HCT116 (cell line): Measurements from ENCODE around the gene MRPS2. TPM values are rescaled to one million over a fixed set of nuclear protein-coding genes. Genes with fewer than 3 reads are reported as not detected.

ENCODE experiments used
- ATAC-seq: fragments of 200-7000 bp; cut with Tn5 transposase; 2 replicates; pipeline ENCODE4 v1.9.1; 2020; ENCODE audit warnings: mild to moderate bottlenecking, moderate library complexity
- BruUV-seq: library from RNA; stranded (reverse); fragments of 400-500 nt; replicated peaks from 2 replicates; lab custom pipeline; 2021; lab: Mats Ljungman, UMichigan
- CTCF ChIA-PET: fragments of 300-600 bp; sonication (Branson Sonifier 250); formaldehyde crosslinking; loops from one replicate; lab custom pipeline; 2021; ENCODE audit warnings: antibody characterized with exemption; lab: Charles Lee
- POLR2A ChIA-PET: fragments of 300-600, 350-600 bp; sonication (Branson Sonifier 250); formaldehyde crosslinking; loops from one replicate; lab custom pipeline; 2021; ENCODE audit warnings: antibody characterized with exemption; lab: Charles Lee
- RAD21 ChIA-PET, 2 experiments: fragments of 300-600 bp; sonication (Branson Sonifier 250); formaldehyde crosslinking; loops; one replicate each; lab custom pipeline; 2023; ENCODE audit warnings: low total read pairs in 2 of 2; ENCODE audit not compliant: uncharacterized antibody in 2 of 2, unreplicated experiment in 2 of 2, low non-redundant PET in 1 of 2; lab: Charles Lee
- DNase-seq: peaks from one replicate; pipeline ENCODE4 v3.0.0-alpha.2; 2010; ENCODE audit warnings: low read depth, low spot score
- H2AFZ ChIP-seq: fragments of 200-600 bp; shearing (Covaris generic), sonication (generic); 2 replicates; pipeline ENCODE4 v1.6.1; 2017; ENCODE audit warnings: low read depth, mixed run types, mixed read lengths, antibody characterized with exemption, low read length; ENCODE audit not compliant: poor library complexity, severe bottlenecking
- H3K27ac ChIP-seq: 2 replicates; pipeline ENCODE4 v1.5.1; 2012; ENCODE audit warnings: low read depth, low read length
- H3K27me3 ChIP-seq: fragments of 200-600 bp; sonication (generic); 2 replicates; pipeline ENCODE4 v1.6.1; 2016; ENCODE audit warnings: mixed run types, low read length, mixed read lengths; ENCODE audit not compliant: insufficient read depth
- H3K36me3 ChIP-seq, 2 experiments: fragments of 200-500 bp in 1 of 2; fragments of 200-600 bp in 1 of 2; sonication (Bioruptor generic) in 1 of 2; sonication (generic) in 1 of 2; 2 replicates each; pipeline versions ENCODE4 v1.5.1 to v1.6.1; 2014 to 2016; ENCODE audit warnings: low read length in 2 of 2, inconsistent platforms in 1 of 2, mixed read lengths in 1 of 2, mixed run types in 1 of 2; ENCODE audit not compliant: insufficient read depth in 2 of 2, control insufficient read depth in 1 of 2
- H3K4me1 ChIP-seq, 2 experiments: fragments of 200-600 bp in 1 of 2; sonication (generic) in 1 of 2; 2 replicates each; pipeline versions ENCODE4 v1.5.1 to v1.6.1; 2012 to 2017; ENCODE audit warnings: low read length in 2 of 2, inconsistent platforms in 1 of 2, mild to moderate bottlenecking in 1 of 2, mixed read lengths in 1 of 2, mixed run types in 1 of 2, moderate library complexity in 1 of 2; ENCODE audit not compliant: insufficient read depth in 2 of 2, control insufficient read depth in 1 of 2
- H3K4me2 ChIP-seq: fragments of 200-600 bp; sonication (generic); 2 replicates; pipeline ENCODE4 v1.6.1; 2017; ENCODE audit warnings: mixed run types, low read length, mixed read lengths
- H3K4me3 ChIP-seq, 2 experiments: fragments of 200-600 bp in 1 of 2; sonication (generic) in 1 of 2; replicated peaks in 1 of 2; 2 replicates each; pipeline ENCODE4 v1.5.1; 2011 to 2016; ENCODE audit warnings: low read length in 2 of 2, control low read depth in 1 of 2, low read depth in 1 of 2, mild to moderate bottlenecking in 1 of 2, mixed read lengths in 1 of 2, mixed run types in 1 of 2
- H3K79me2 ChIP-seq: fragments of 200-600 bp; sonication (generic); 2 replicates; pipeline ENCODE4 v1.6.1; 2017; ENCODE audit warnings: mild to moderate bottlenecking, mixed run types, low read length, moderate library complexity, mixed read lengths; ENCODE audit not compliant: insufficient read depth
- H3K9ac ChIP-seq: fragments of 200-600 bp; sonication (generic); 2 replicates; pipeline ENCODE4 v1.6.1; 2016; ENCODE audit warnings: low read length, mixed read lengths
- H3K9me2 ChIP-seq: fragments of 200-600 bp; sonication (generic), shearing (Covaris generic); 2 replicates; pipeline ENCODE4 v1.6.1; 2017; ENCODE audit warnings: mixed run types, mild to moderate bottlenecking, moderate library complexity; ENCODE audit not compliant: insufficient read depth
- H3K9me3 ChIP-seq, 2 experiments: fragments of 200-500 bp in 1 of 2; fragments of 200-600 bp in 1 of 2; sonication (Bioruptor generic) in 1 of 2; sonication (generic) in 1 of 2; 2 replicates each; pipeline ENCODE4 v1.6.1; 2014 to 2017; ENCODE audit warnings: low read length in 2 of 2, mixed read lengths in 2 of 2, inconsistent platforms in 1 of 2, low read depth in 1 of 2, mild to moderate bottlenecking in 1 of 2, mixed run types in 1 of 2, moderate library complexity in 1 of 2; ENCODE audit not compliant: control insufficient read depth in 1 of 2, insufficient read depth in 1 of 2
- H4K20me1 ChIP-seq: fragments of 200-600 bp; sonication (generic), shearing (Covaris generic); 2 replicates; pipeline ENCODE4 v1.6.1; 2017; ENCODE audit warnings: mixed run types, mild to moderate bottlenecking, moderate library complexity; ENCODE audit not compliant: insufficient read depth
- CEBPB ChIP-seq: IDR thresholded peaks from 2 replicates; pipeline ENCODE4 v1.6.1; 2012; ENCODE audit warnings: low read depth
- ELF1 ChIP-seq: IDR thresholded peaks from 2 replicates; pipeline ENCODE4 v1.6.1; 2012; ENCODE audit warnings: low read depth, borderline replicate concordance
- EZH2phosphoT487 ChIP-seq: fragments of 200-600 bp; IDR thresholded peaks from 2 replicates; pipeline ENCODE4 v1.6.1; 2018; ENCODE audit warnings: antibody characterized with exemption, borderline replicate concordance
- JUND ChIP-seq: IDR thresholded peaks from 2 replicates; pipeline ENCODE4 v1.6.1; 2012
- MAX ChIP-seq: IDR thresholded peaks from 2 replicates; pipeline ENCODE4 v1.6.1; 2012
- SRF ChIP-seq: IDR thresholded peaks from 2 replicates; pipeline ENCODE4 v1.6.1; 2012; ENCODE audit warnings: low read depth
- TCF7L2 ChIP-seq: IDR thresholded peaks from 2 replicates; pipeline ENCODE4 v1.7.0; 2011; ENCODE audit warnings: borderline replicate concordance, inconsistent platforms; ENCODE audit not compliant: insufficient read depth, insufficient read length; ENCODE audit errors: extremely low read depth
- YY1 ChIP-seq: IDR thresholded peaks from 2 replicates; pipeline ENCODE4 v1.6.1; 2011; ENCODE audit warnings: low read length, low read depth, moderate library complexity, mild to moderate bottlenecking; ENCODE audit not compliant: insufficient replicate concordance; ENCODE audit errors: extremely low read depth
- ZFX ChIP-seq: fragments of 450-650 bp; IDR thresholded peaks from 2 replicates; pipeline ENCODE4 v1.6.1; 2017
- intact Hi-C: fragments of 100-400 bp; cut with micrococcal nuclease; formaldehyde crosslinking; loops from 2 replicates; pipeline ENCODE4 v1.10.0; 2022
- total RNA-seq: library from RNA; stranded (reverse); gene quantifications from one replicate; pipeline ENCODE4 v1.2.1, GENCODE V29; 2021; ENCODE audit not compliant: unreplicated experiment

Gene MRPS2
- total RNA-seq, 1 experiment from 2014 or later: 85.1 TPM

- H3K36me3 ChIP-seq: peaks cover 4 to 31% of the 10 kb centered on the region in 2 experiments; a peak in 3 of 4 replicates
- H3K9me3 ChIP-seq: no peaks in the 10 kb centered on the region
- H4K20me1 ChIP-seq: no peaks in the 10 kb centered on the region
- H3K4me3 ChIP-seq: no peak overlapping the region
- no peak overlapping the region for H3K4me2 ChIP-seq
- no peak overlapping the region for H2AFZ ChIP-seq
- POLR2A ChIA-PET: no interaction called here
- RAD21 ChIA-PET: no interaction called here
- H3K27me3 ChIP-seq: no peaks in the 10 kb centered on the region
- intact Hi-C loops: no loop called here
- no peak overlapping the region for H3K9ac ChIP-seq
- H3K9me2 ChIP-seq: no peaks in the 10 kb centered on the region
- TF ChIP-seq ZFX: no peak
- no peak for TF ChIP-seq SRF
- no peak for TF ChIP-seq ELF1
- no peak for TF ChIP-seq MAX
- TF ChIP-seq EZH2phosphoT487: no peak
- no peak for TF ChIP-seq YY1
- TF ChIP-seq JUND: no peak
- TF ChIP-seq TCF7L2: no peak
- TF ChIP-seq CEBPB: no peak
- peaks cover 8% of the 10 kb centered on the region; the same call in 1 of the 2 replicates for H3K79me2 ChIP-seq
- H3K4me1 ChIP-seq: peaks cover 0 to 13% of the 10 kb centered on the region in 2 experiments; a peak in 3 of 4 replicates
- DNase-seq (no peak), ATAC-seq (no peak)
- no peak overlapping the region for H3K27ac ChIP-seq
- BruUV-seq: no TSS peak
- CTCF ChIA-PET: interaction anchor here (1.4 kb wide), 1 partner anchor 11 kb away, joined by 3 read pairs; no protein-coding TSS in a partner anchor
Measured at GRCh38 chr9:135486267-135487065, 14.0 kb upstream of the MRPS2 start.
